Heart left ventricle (tissue), 16 donors: ENCODE results near the gene ADCY4. TPM values are rescaled to one million over a fixed set of nuclear protein-coding genes. Genes with fewer than 3 reads are reported as not detected.

ENCODE experiments used
- ATAC-seq, 4 donors: fragments of 200-7000 bp; cut with Tn5 transposase; one replicate each; pipeline ENCODE4 v1.9.1; 2020 to 2022; ENCODE audit warnings: moderate library complexity in 4 of 4, mild to moderate bottlenecking in 3 of 4, moderate number of reproducible peaks in 1 of 4
- DNase-seq, 5 donors: peaks; one replicate each; pipeline ENCODE4 v3.0.0-alpha.2; 2020
- H3K27ac ChIP-seq, 12 donors: fragments of 200-600 bp; sonication (generic) in 4 of 12; one replicate each; pipeline versions ENCODE4 v1.5.0 to v1.8.0; 2016 to 2022; ENCODE audit warnings: mild to moderate bottlenecking in 2 of 12
- H3K27me3 ChIP-seq, 9 donors: fragments of 200-600 bp; sonication (generic) in 2 of 9; one replicate each; pipeline versions ENCODE4 v1.5.1 to v1.8.0; 2016 to 2022; ENCODE audit warnings: mild to moderate bottlenecking in 3 of 9
- H3K36me3 ChIP-seq, 9 donors: fragments of 200-600 bp; sonication (generic) in 2 of 9; one replicate each; pipeline versions ENCODE4 v1.5.0 to v1.8.0; 2018 to 2022; ENCODE audit warnings: mild to moderate bottlenecking in 2 of 9
- H3K4me1 ChIP-seq, 12 donors: fragments of 200-600 bp; sonication (generic) in 4 of 12; one replicate each; pipeline versions ENCODE4 v1.5.0 to v1.8.0; 2016 to 2022; ENCODE audit warnings: mild to moderate bottlenecking in 3 of 12
- H3K4me3 ChIP-seq, 12 donors: fragments of 200-600 bp; sonication (generic) in 4 of 12; one replicate each; pipeline versions ENCODE4 v1.5.0 to v1.8.0; 2017 to 2022; ENCODE audit warnings: mild to moderate bottlenecking in 9 of 12, moderate library complexity in 4 of 12
- H3K9me3 ChIP-seq, 12 donors: fragments of 200-600 bp; sonication (generic) in 4 of 12; one replicate each; pipeline versions ENCODE4 v1.5.0 to v1.8.0; 2016 to 2022; ENCODE audit warnings: mild to moderate bottlenecking in 1 of 12
- POLR2A ChIP-seq, 2 donors: fragments of 450-650 bp; IDR thresholded peaks; one replicate each; pipeline ENCODE4 v1.6.1; 2017; ENCODE audit warnings: antibody characterized with exemption in 2 of 2, mild to moderate bottlenecking in 2 of 2, moderate library complexity in 2 of 2
- WGBS, 4 donors: extraction: QIAGEN DNeasy Blood & Tissue Kit in 2 of 4; methylation state at CpG; one replicate each; pipeline versions ENCODE4 v1.1.5 to v1.1.7; 2013 to 2018; 5-methylcytosine and 5-hydroxymethylcytosine counted together
- intact Hi-C, 10 donors: fragments of 100-400 bp; cut with DNase I; formaldehyde crosslinking; loops; one replicate each; pipeline versions ENCODE4 v1.11.1 to v1.14.2; 2022
- polyA plus RNA-seq, 2 donors: library from polyadenylated mRNA; stranded (reverse); fragments of 200-250 nt; gene quantifications; one replicate each; pipeline ENCODE4 v1.2.3, GENCODE V29; 2013
- total RNA-seq, 9 donors: library from RNA; depleted of rRNA in 2 of 9; stranded (reverse); fragments of >200 nt in 2 of 9; fragmentation: NEBNext Ultra II Directional in 3 of 9; extraction: Animal tissue kit (Norgen Biotek cat#: 25700) in 3 of 9; gene quantifications; one replicate each; pipeline versions ENCODE4 v1.1.0 to v1.2.4, GENCODE V29; 2016 to 2023
- TF ChIP-seq, protein P1 (sequence below), 12 donors: fragments of 200-600 bp; sonication (generic) in 4 of 12; IDR thresholded peaks; one replicate each; pipeline versions ENCODE4 v1.5.0 to v1.8.0; 2018 to 2022; ENCODE audit warnings: antibody characterized with exemption in 12 of 12, mild to moderate bottlenecking in 5 of 12
- donor health status: ischemic (EF 13 %, LVEDD 7.1; RV severe dilation, severe dysfunction).
- donor health status: healthy with polysubstance abuse.
- donor health status: DM: no; HTN: yes; CAD: no.
- donor health status: DM: no; HTN: no; CAD: no.
- donor health status: ischemic (EF 25% LVEDD 6.9; RV normal size, moderate dysfunction).
- donor health status: ischemic (EF 25% LVEDD 5.7; RV mildly dilated, moderate dysfunction).
- donor health status: healthy.
- donor health status: DM: yes; HTN: yes; CAD: no.
- donor health status: ischemic (EF 35%, LVEDD 5.7; RV mildly dilated, moderate dysfunction).
- donor health status: nonischemic (EF 11% LVEDD 7.7; RV severe dilation, severe dysfunction).
- donor health status: DM: yes; HTN: yes; CAD: no.
- donor health status: PGD.
- donor health status: ischemic (EF 29% LVEDD 5.4; RV normal size, mild dysfunction).
- donor health status: nonischemic (EF 23%, LVEDD 6.1; RV moderate dilation, normal function).

Gene ADCY4
- total and polyA plus RNA-seq, 11 donors: 20.7 to 47.5 (median 27.5) TPM

DNA sequence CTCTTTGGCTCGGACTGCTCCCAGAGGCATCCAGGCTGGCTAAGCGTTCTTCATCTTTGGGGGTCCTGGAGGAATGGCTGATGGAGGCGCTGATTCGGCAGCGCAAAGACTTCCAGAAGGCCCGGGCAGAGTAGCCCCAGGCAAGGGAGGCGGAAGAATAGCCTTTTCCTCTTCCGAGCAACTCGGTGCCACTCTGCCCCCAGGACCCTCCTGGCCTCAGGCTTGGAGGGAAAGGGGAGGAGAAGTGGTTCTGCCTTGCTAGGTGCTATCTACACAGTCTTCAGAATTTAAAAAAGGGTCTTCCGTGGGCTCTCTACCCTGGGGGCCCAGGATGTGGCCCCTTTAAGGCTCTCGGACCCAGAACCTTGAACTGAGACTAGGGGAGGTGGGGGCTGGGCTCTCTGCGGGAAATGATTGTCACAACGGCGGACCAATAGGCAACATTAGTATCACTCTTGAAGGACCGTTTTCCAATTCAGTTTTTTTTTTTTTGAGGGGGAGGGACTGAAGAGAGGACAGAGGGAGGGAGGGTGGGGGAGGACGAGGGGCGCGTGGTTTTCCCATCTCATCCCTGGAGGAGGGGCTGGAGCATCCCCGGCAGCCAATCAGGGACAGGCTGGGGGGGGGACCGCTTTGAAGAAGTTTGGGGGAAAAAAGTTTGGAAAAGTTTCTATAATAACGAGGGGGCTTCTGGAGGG is 32.8 kb upstream of the ADCY4 start, which contains the start of gene NFATC4:
NFATC4 (plus strand) TSS at position 671 of the 698 bp plus-strand sequence. CDS start 157 bp downstream, outside the sequence.
- ATAC-seq: peak; percentile 39 to 56 (median 47)
- intact Hi-C loops: loop anchor here in 9 of 10 donors (2.0 to 5.0 kb wide), 8 partner anchors 31 to 65 kb away; partner anchors contain the start of genes ADCY4 (in 4 of the 9), NYNRIN (in 2 of the 9), CBLN3 (in 1 of the 9) and KHNYN (in 1 of the 9)
- Histone ChIP-seq H3K27me3 (peaks cover 0 to 37% (median 6%) of the 10 kb centered on the region in 9 donors), H3K4me1 (peaks cover 0 to 43% (median 20%) of the 10 kb centered on the region in 12 donors), H3K27ac (peak within 1 kb of the TSS; percentile 77 to 99 (median 90)), H3K4me3 (peak within 1 kb of the TSS; percentile 37 to 81 (median 57)), H3K36me3 (no peaks in the 10 kb centered on the region), H3K9me3 (no peaks in the 10 kb centered on the region)
- 5 to 8% (median 6%) methylated on average over 12 to 21 of the region's 21 CpGs for WGBS, 4 donors
- TF ChIP-seq, protein P1, sequence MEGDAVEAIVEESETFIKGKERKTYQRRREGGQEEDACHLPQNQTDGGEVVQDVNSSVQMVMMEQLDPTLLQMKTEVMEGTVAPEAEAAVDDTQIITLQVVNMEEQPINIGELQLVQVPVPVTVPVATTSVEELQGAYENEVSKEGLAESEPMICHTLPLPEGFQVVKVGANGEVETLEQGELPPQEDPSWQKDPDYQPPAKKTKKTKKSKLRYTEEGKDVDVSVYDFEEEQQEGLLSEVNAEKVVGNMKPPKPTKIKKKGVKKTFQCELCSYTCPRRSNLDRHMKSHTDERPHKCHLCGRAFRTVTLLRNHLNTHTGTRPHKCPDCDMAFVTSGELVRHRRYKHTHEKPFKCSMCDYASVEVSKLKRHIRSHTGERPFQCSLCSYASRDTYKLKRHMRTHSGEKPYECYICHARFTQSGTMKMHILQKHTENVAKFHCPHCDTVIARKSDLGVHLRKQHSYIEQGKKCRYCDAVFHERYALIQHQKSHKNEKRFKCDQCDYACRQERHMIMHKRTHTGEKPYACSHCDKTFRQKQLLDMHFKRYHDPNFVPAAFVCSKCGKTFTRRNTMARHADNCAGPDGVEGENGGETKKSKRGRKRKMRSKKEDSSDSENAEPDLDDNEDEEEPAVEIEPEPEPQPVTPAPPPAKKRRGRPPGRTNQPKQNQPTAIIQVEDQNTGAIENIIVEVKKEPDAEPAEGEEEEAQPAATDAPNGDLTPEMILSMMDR (IDR thresholded peaks at IDR 0.05): no peak
- no peak for TF ChIP-seq POLR2A (IDR thresholded peaks at IDR 0.05)
- DNase-seq: peak; percentile 74 to 89 (median 82)

DNA sequence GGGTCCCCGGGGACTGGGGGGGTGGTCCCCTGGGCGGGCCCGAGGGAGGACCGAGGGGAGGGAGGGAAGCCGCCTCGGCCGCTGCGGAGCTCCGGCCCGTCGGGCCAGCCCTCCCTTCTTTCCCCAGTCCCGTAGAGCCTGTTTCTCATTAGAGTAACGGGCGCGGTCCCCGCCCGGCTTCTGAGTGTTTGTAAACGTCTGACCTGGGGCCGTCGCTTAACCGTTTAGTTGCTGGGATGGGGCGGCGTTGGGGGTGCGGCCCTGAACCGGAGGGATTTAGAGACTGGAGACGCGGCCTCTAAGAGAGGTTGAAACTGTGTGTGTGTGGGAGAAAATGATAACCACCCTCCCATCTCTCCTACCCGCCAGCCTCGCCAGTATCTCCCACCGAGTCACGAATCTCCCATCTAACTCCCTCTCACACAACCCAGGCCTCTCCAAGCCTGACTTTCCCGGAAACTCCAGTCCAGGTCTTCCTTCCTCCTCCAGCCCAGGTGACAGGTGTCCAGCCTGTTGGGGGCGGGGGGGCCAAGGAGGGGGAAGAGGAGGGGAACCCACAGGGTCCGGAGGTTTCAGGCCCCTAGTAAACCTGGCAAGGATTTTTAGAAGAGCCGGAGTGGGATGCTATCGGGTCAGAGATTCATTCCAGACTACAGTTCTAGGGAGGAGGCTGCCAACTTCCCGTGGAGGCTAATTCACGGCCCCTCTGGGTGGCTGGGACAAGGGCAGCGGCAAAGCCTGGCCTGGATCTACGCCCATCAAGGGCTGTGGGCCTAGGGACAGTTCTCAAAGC is 32.0 kb upstream of the ADCY4 start:
- H3K9me3 ChIP-seq: no peaks in the 10 kb centered on the region
- H3K4me3 ChIP-seq: peak overlapping the region; percentile 21 to 81 (median 57)
- H3K36me3 ChIP-seq: no peaks in the 10 kb centered on the region
- peak overlapping the region; percentile 77 to 99 (median 90) for H3K27ac ChIP-seq
- 1 to 3% (median 2%) methylated on average over 33 to 40 of the region's 40 CpGs for WGBS, 4 donors
- H3K27me3 ChIP-seq: peaks cover 0 to 37% (median 6%) of the 10 kb centered on the region in 9 donors
- TF ChIP-seq POLR2A (IDR thresholded peaks at IDR 0.05): peak in 1 of 2 donors; percentile 67
- TF ChIP-seq, protein P1 (IDR thresholded peaks at IDR 0.05): no peak
- H3K4me1 ChIP-seq: peaks cover 0 to 42% (median 20%) of the 10 kb centered on the region in 12 donors
- peak; percentile 90 to 96 (median 91) for DNase-seq
- intact Hi-C loops: loop anchor here in 9 of 10 donors (1.0 to 5.0 kb wide), 10 partner anchors 31 to 65 kb away; partner anchors contain the start of genes ADCY4 (in 4 of the 9), NYNRIN (in 2 of the 9), CBLN3 (in 1 of the 9) and KHNYN (in 1 of the 9)
- peak; percentile 77 to 90 (median 82) for ATAC-seq

DNA sequence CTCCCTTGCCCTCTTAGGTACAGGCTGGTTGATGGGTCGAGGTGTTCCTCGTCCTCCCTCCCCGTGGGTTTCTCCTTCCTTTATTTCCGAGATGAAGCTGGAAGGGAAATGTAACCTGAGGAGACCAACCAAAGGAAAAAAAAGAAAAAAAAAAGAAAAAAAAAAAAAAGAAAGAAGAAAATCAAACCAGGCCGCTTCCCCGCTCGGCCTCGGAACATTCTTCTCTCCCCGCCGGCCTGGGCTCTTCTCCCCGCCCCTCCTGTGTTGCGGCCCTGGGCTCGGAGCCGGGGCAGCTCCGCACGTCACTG is 31.5 kb upstream of the ADCY4 start:
- Histone ChIP-seq H3K4me1 (peaks cover 0 to 42% (median 20%) of the 10 kb centered on the region in 12 donors), H3K36me3 (no peaks in the 10 kb centered on the region), H3K4me3 (peak overlapping the region; percentile 21 to 81 (median 57)), H3K27me3 (peaks cover 0 to 37% (median 6%) of the 10 kb centered on the region in 9 donors), H3K27ac (peak overlapping the region; percentile 77 to 99 (median 90)), H3K9me3 (no peaks in the 10 kb centered on the region)
- no peak for DNase-seq
- no peak for ATAC-seq
- TF ChIP-seq, protein P1 (IDR thresholded peaks at IDR 0.05): no peak
- TF ChIP-seq POLR2A (IDR thresholded peaks at IDR 0.05): no peak
- intact Hi-C loops: loop anchor here in 9 of 10 donors (1.0 to 5.0 kb wide), 10 partner anchors 32 to 66 kb away; partner anchors contain the start of genes ADCY4 (in 4 of the 9), NYNRIN (in 2 of the 9), CBLN3 (in 1 of the 9) and KHNYN (in 1 of the 9)
- WGBS, 4 donors: 7 to 14% (median 11%) methylated on average over 16 of the region's 16 CpGs
